ENCODE measurements around the gene MAMSTR.

Gene MAMSTR

DNA sequence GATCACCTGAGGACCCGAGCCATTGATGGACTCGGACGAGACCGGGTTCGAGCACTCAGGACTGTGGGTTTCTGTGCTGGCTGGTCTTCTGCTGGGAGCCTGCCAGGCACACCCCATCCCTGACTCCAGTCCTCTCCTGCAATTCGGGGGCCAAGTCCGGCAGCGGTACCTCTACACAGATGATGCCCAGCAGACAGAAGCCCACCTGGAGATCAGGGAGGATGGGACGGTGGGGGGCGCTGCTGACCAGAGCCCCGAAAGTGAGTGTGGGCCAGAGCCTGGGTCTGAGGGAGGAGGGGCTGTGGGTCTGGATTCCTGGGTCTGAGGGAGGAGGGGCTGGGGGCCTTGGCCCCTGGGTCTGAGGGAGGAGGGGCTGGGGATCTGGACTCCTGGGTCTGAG, 36.7 kb upstream of the MAMSTR start:
- TF ChIP-seq Cebpa-rat (IDR thresholded peaks at IDR 0.05) = no peak
- H3K9ac ChIP-seq = no peak overlapping the region

DNA sequence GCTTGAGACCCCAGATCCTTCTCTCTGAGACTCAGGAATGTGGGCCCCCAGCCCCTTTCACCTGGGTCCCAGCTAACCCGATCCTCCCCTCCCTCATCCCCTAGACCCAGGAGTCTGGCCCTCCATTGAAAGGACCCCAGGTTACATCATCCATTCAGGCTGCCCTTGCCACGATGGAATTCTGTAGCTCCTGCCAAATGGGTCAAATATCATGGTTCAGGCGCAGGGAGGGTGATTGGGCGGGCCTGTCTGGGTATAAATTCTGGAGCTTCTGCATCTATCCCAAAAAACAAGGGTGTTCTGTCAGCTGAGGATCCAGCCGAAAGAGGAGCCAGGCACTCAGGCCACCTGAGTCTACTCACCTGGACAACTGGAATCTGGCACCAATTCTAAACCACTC, 36.3 kb upstream of the MAMSTR start:
- H3K27me3 ChIP-seq = peaks cover 30% of the 10 kb centered on the region
- H4K20me1 ChIP-seq = no peaks in the 10 kb centered on the region
- H3K4me1 ChIP-seq = peaks cover 50% of the 10 kb centered on the region
- no peak overlapping the region for H3K27ac ChIP-seq
- peaks cover 2% of the 10 kb centered on the region for H3K36me3 ChIP-seq
- no peaks in the 10 kb centered on the region for H3K9me3 ChIP-seq
- no peak overlapping the region for H3K4me3 ChIP-seq
- TF ChIP-seq Cebpa-rat (IDR thresholded peaks at IDR 0.05) = no peak
- no peak overlapping the region for H3K9ac ChIP-seq
- H3K4me2 ChIP-seq = no peak overlapping the region

More for the DNA sequence above, 36.7 kb upstream of the MAMSTR start:
- Histone ChIP-seq H3K27me3 (peaks cover 30% of the 10 kb centered on the region), H4K20me1 (no peaks in the 10 kb centered on the region), H3K27ac (no peak overlapping the region), H3K4me3 (no peak overlapping the region), H3K36me3 (no peaks in the 10 kb centered on the region), H3K4me1 (peaks cover 49% of the 10 kb centered on the region), H3K4me2 (no peak overlapping the region), H3K9me3 (no peaks in the 10 kb centered on the region)

DNA sequence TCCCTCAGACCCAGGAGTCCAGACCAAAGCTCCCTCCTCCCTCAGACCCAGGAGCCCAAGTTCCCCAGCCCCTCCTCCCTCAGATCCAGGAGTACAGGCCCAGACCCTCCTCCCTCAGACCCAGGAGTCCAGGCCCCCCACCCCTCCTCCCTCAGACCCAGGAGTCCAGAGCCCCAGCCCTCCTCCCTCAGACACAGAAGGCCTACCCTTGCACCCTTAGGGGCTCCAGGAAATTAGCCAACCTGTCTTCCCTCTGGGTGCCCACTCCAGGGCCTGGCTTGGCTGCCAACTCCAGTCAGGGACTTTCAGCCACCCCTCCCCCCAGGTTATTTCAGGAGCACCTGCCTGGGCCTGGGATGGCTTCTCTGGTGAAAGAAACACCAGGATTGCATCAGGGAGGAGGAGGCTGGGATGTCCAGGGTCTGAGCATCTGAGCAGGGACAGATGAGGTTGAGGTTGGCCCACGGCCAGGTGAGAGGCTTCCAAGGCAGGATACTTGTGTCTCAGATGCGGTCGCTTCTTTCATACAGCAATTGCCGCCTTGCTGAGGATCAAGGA, 35.6 kb upstream of the MAMSTR start, which contains the start of gene FGF21:
FGF21 (plus strand) TSS at position 441 of the 558 bp plus-strand sequence. CDS start 713 bp downstream, outside the sequence.
- H3K36me3 ChIP-seq = peaks cover 9% of the 10 kb centered on the region
- no peak for TF ChIP-seq Cebpa-rat (IDR thresholded peaks at IDR 0.05)
- peaks cover 50% of the 10 kb centered on the region for H3K4me1 ChIP-seq
- no peaks in the 10 kb centered on the region for H3K9me3 ChIP-seq
- no peak within 1 kb of the TSS for H3K4me3 ChIP-seq
- H3K27ac ChIP-seq = no peak within 1 kb of the TSS
- H4K20me1 ChIP-seq = no peaks in the 10 kb centered on the region
- peaks cover 30% of the 10 kb centered on the region for H3K27me3 ChIP-seq
- no peak within 1 kb of the TSS for H3K9ac ChIP-seq
- H3K4me2 ChIP-seq = no peak within 1 kb of the TSS

DNA sequence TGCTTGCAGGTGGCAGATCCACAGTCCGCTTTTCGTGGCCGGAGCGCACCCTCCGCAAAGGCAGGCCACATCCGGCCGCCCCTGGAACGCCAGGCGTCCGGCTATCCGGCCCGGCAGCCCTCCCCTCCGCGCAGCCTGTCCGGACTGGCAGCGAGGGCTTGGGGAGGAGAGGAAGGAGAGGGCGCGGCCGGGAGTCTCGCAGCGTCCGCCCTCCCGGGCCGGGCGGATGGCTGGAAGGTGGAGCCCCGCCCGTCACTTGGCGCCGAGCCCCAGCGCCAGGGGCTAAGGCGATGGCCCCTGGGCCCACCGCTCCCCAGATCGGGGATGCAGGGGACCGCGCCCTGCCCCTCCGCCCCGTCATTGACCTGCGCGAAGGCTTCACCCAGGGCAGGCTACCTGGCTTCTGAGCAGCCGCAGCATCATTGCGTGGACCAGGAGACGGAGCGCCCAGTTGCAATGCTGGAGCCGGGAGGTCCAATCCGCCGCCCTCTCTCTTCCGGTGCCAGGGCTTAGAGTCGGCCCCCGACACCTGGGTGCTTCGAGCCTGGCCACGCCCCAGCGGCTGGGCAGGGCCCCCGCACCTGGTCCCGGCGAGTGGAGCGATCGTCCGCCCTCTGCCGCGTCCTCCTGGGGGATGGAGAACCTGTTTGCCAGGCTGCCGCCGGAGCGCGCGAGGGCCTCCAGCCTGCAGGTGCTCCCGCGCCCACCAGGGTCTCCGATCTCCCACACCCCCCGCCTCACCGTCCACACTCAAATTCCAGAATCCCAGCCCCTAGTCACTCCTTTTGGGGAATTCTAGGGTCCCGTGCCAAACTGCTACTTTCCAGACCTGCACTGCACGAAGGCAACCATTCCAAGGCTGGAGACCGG, 33.2 kb upstream of the MAMSTR start, which contains the start of gene FUT1:
FUT1 (minus strand) TSS at position 146 of the 870 bp plus-strand sequence. CDS start 1,360 bp downstream, outside the sequence.
- H3K9me3 ChIP-seq = no peaks in the 10 kb centered on the region
- H4K20me1 ChIP-seq = no peaks in the 10 kb centered on the region
- peak within 1 kb of the TSS; percentile 77 for H3K9ac ChIP-seq
- H3K4me3 ChIP-seq = peak within 1 kb of the TSS; percentile 76
- peaks cover 16% of the 10 kb centered on the region for H3K36me3 ChIP-seq
- H3K27ac ChIP-seq = peak within 1 kb of the TSS; percentile 56
- peaks cover 66% of the 10 kb centered on the region for H3K4me1 ChIP-seq
- peak within 1 kb of the TSS; percentile 96 for H3K4me2 ChIP-seq
- TF ChIP-seq Cebpa-rat (IDR thresholded peaks at IDR 0.05) = no peak
- peaks cover 30% of the 10 kb centered on the region for H3K27me3 ChIP-seq

DNA sequence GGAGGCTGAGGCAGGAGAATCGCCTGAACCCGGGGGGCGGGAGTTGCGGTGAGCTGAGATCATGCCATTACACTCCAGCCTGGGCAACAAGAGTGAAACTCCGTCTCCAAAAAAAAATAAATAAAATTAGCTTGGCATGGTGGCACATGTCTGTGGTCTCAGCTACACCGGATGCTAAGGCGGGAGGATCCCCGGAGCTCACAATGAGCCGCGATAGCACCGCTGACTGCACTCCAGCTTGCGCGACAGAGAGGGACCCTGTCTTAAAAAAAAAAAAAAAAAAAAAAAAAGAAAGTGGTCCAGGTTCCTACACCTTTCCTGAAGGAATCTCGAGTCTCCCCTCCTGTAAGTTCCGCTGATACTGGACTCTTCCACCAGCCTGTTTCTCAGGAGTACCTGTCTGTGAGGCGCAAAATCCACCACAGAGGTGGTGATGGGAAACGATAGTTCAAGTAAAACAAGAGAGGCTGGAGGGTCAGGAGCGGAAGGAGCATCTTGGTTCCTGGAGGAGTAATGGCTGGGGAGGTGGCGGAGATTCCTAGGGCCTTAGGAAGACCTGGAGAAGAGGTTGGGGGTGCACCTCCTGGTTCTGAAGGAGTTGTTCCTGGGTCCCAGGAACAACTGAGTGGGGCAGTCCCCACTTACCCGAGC, 32.4 kb upstream of the MAMSTR start:
- H4K20me1 ChIP-seq = no peaks in the 10 kb centered on the region
- H3K4me2 ChIP-seq = peak overlapping the region; percentile 96
- H3K9ac ChIP-seq = peak overlapping the region; percentile 77
- no peaks in the 10 kb centered on the region for H3K9me3 ChIP-seq
- H3K4me1 ChIP-seq = peaks cover 72% of the 10 kb centered on the region
- peak overlapping the region; percentile 76 for H3K4me3 ChIP-seq
- TF ChIP-seq Cebpa-rat (IDR thresholded peaks at IDR 0.05) = no peak
- H3K36me3 ChIP-seq = peaks cover 16% of the 10 kb centered on the region
- H3K27me3 ChIP-seq = peaks cover 30% of the 10 kb centered on the region
- H3K27ac ChIP-seq = peak overlapping the region; percentile 56

DNA sequence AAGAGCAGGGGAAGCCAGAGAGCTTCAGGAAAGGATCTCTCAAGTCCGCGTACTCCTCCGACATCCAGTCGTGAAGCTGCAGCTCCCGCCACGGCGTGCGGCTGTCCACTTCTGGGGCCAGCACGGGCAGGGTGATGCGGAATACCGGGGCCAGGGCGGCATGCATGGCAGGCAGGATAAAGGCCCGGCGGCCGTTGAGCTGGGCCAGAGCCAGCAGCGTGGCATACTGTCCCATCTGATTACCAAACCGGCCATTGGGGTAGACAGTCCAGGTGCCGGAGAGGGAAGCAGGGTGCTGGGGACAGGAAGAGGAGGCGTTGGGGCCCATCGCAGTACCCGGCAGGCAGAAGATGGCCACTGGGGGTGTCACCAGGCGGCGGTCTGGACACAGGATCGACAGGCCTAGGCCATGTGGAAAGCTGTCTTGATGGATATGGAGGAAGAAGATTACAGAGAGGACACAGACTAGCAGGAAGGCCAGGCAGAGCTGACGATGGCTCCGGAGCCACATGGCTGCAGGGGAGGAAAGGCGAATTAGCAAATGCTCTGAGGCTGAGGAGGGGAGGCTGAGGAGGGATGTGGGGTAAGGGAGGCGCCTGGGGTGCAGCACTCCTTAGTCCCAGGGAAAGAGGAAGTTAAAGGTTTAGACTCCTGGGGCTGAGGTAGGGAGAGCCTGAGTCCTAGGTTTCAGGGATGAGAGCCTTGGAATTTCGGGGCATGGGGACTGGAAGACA, 31.4 kb upstream of the MAMSTR start:
- peak overlapping the region; percentile 96 for H3K4me2 ChIP-seq
- no peaks in the 10 kb centered on the region for H3K9me3 ChIP-seq
- no peak overlapping the region for H3K4me3 ChIP-seq
- peaks cover 16% of the 10 kb centered on the region for H3K36me3 ChIP-seq
- H3K4me1 ChIP-seq = peaks cover 81% of the 10 kb centered on the region
- H3K27ac ChIP-seq = no peak overlapping the region
- no peaks in the 10 kb centered on the region for H4K20me1 ChIP-seq
- no peak for TF ChIP-seq Cebpa-rat (IDR thresholded peaks at IDR 0.05)
- no peak overlapping the region for H3K9ac ChIP-seq
- H3K27me3 ChIP-seq = peaks cover 30% of the 10 kb centered on the region

DNA sequence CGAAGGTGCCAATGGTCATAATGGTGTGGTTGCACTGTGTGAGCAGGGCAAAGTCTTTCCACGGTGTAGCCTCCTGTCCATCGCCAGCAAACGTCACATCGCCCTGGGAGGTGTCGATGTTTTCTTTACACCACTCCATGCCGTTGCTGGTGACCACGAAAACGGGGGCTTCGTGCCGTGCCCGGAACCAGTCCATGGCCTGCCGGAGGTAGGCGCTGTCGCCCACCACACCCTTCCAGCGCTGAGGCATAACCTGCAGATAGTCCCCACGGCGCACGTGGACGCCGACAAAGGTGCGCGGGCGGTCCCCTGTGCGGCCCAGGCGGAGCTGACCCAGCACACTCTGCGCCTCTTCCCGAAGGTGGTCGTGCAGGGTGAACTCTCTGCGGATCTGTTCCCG, 30.8 kb upstream of the MAMSTR start:
- Histone ChIP-seq H3K4me3 (no peak overlapping the region), H3K36me3 (peaks cover 16% of the 10 kb centered on the region), H3K9me3 (no peaks in the 10 kb centered on the region), H4K20me1 (no peaks in the 10 kb centered on the region), H3K4me1 (peaks cover 87% of the 10 kb centered on the region), H3K27ac (no peak overlapping the region), H3K27me3 (peaks cover 30% of the 10 kb centered on the region), H3K9ac (no peak overlapping the region), H3K4me2 (no peak overlapping the region)
- TF ChIP-seq Cebpa-rat (IDR thresholded peaks at IDR 0.05) = no peak

DNA sequence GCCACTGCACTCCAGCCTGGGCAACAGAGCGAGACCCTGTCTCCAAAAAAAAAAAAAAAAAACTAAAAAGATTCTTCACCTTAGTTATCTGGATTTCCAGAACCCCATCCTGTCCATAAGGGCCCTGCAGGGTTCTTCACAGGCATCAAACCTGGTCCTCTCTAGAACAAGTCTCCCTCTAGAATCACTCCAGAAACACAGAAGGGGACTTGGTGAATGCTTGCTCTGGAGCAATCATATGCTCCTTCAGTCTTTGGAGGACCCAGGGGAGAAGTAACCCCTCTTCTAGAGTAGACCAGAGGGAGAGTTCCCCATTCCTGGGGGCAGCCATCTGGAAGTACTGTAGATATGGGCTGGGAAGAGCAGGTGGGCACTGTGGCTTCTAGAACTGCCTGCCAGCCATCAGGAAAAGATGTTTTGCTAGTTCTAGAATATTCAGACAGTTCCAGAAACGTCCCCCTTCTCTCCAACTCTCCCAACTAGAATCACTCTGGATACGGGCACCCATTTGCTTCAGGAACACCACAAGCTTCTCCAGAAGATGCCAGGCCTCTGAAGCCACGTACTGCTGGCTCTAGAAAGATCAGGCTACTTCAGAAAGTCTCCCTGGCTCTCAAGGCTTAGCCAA, 30.2 kb upstream of the MAMSTR start:
- no peak for TF ChIP-seq Cebpa-rat (IDR thresholded peaks at IDR 0.05)
- peaks cover 30% of the 10 kb centered on the region for H3K27me3 ChIP-seq
- H4K20me1 ChIP-seq = no peaks in the 10 kb centered on the region
- H3K9ac ChIP-seq = no peak overlapping the region
- no peak overlapping the region for H3K4me3 ChIP-seq
- H3K9me3 ChIP-seq = no peaks in the 10 kb centered on the region
- H3K36me3 ChIP-seq = peaks cover 17% of the 10 kb centered on the region
- H3K4me2 ChIP-seq = no peak overlapping the region
- no peak overlapping the region for H3K27ac ChIP-seq
- peaks cover 87% of the 10 kb centered on the region for H3K4me1 ChIP-seq

Data from BLaER1 (cell line).